Spleen (tissue), 11 donors: ENCODE results near the gene METTL6. TPM values are rescaled to one million over a fixed set of nuclear protein-coding genes. Genes with fewer than 3 reads are reported as not detected.

ENCODE experiments used
- DNase-seq: peaks from one replicate; pipeline ENCODE4 v3.0.0-alpha.2; 2020
- H3K27ac ChIP-seq, 8 donors: fragments of 200-600 bp; sonication (generic) in 7 of 8; 1 replicate in 4 of 8; 2 replicates in 4 of 8; pipeline versions ENCODE4 v1.5.0 to v1.8.0; 2016 to 2021; ENCODE audit warnings: inconsistent platforms in 4 of 8, mild to moderate bottlenecking in 4 of 8, moderate library complexity in 1 of 8
- H3K27me3 ChIP-seq, 7 donors: fragments of 200-600 bp; sonication (generic) in 6 of 7; replicated peaks in 1 of 7; 1 replicate in 4 of 7; 2 replicates in 3 of 7; pipeline versions ENCODE4 v1.5.0 to v1.8.0; 2016 to 2021; ENCODE audit warnings: inconsistent platforms in 3 of 7, mild to moderate bottlenecking in 1 of 7
- H3K36me3 ChIP-seq, 6 donors: fragments of 200-600 bp; sonication (generic) in 5 of 6; 1 replicate in 4 of 6; 2 replicates in 2 of 6; pipeline versions ENCODE4 v1.5.0 to v1.8.0; 2016 to 2021; ENCODE audit warnings: inconsistent platforms in 2 of 6
- H3K4me1 ChIP-seq, 6 donors: fragments of 200-600 bp; sonication (generic) in 5 of 6; 1 replicate in 3 of 6; 2 replicates in 3 of 6; pipeline versions ENCODE4 v1.5.0 to v1.8.0; 2016 to 2021; ENCODE audit warnings: inconsistent platforms in 3 of 6
- H3K4me3 ChIP-seq, 8 donors: fragments of 200-600 bp; sonication (generic) in 7 of 8; 1 replicate in 4 of 8; 2 replicates in 4 of 8; pipeline versions ENCODE4 v1.5.0 to v1.8.0; 2016 to 2021; ENCODE audit warnings: inconsistent platforms in 4 of 8, mild to moderate bottlenecking in 4 of 8, moderate library complexity in 2 of 8
- H3K9me3 ChIP-seq, 8 donors: fragments of 200-600 bp; sonication (generic) in 7 of 8; 1 replicate in 4 of 8; 2 replicates in 4 of 8; pipeline versions ENCODE4 v1.5.0 to v1.8.0; 2016 to 2021; ENCODE audit warnings: inconsistent platforms in 4 of 8
- CTCF ChIP-seq, 11 experiments: fragments of 200-600 bp in 7 of 11; fragments of 450-650 bp in 4 of 11; sonication (generic) in 4 of 11; IDR thresholded peaks in 8 of 11; conservative IDR thresholded peaks in 3 of 11; 1 replicate in 7 of 11; 2 replicates in 4 of 11; pipeline versions ENCODE4 v1.4.0 to v1.8.0; 2016 to 2021; ENCODE audit warnings: antibody characterized with exemption in 11 of 11, inconsistent platforms in 4 of 11, mild to moderate bottlenecking in 1 of 11
- POLR2A ChIP-seq, 3 donors: fragments of 450-650 bp; IDR thresholded peaks; one replicate each; pipeline ENCODE4 v1.5.1; 2017; ENCODE audit warnings: antibody characterized with exemption in 3 of 3, mild to moderate bottlenecking in 1 of 3
- POLR2AphosphoS5 ChIP-seq, 3 donors: sonication (generic); formaldehyde crosslinking; IDR thresholded peaks; one replicate each; pipeline ENCODE4 v1.5.1; 2017; ENCODE audit warnings: antibody characterized with exemption in 3 of 3
- WGBS, 5 donors: extraction: QIAGEN DNeasy Blood & Tissue Kit in 3 of 5; methylation state at CpG; one replicate each; pipeline versions ENCODE4 v1.1.5 to v1.1.7; 2013 to 2018; 5-methylcytosine and 5-hydroxymethylcytosine counted together
- intact Hi-C: fragments of 100-400 bp; cut with DNase I; formaldehyde crosslinking; loops from one replicate; pipeline ENCODE4 v1.15.0; 2023; ENCODE audit warnings: low total_unique reads
- polyA plus RNA-seq, 3 donors: library from polyadenylated mRNA; stranded (reverse); fragments of 200-250 nt; gene quantifications; one replicate each; pipeline ENCODE4 v1.2.1, GENCODE V29; 2013
- total RNA-seq, 7 donors: library from RNA; depleted of rRNA in 3 of 7; stranded (reverse); fragments of >200 nt in 3 of 7; fragmentation: NEBNext Ultra II Directional in 4 of 7; extraction: Animal tissue kit (Norgen Biotek cat#: 25700) in 4 of 7; gene quantifications; one replicate each; pipeline versions ENCODE4 v1.1.0 to v1.2.1, GENCODE V29; 2016 to 2021
- donor health status: healthy with polysubstance abuse.
- donor health status: DM: no; HTN: no; CAD: no; lungs with moderate emphysema.
- donor health status: DM: no; HTN: no; CAD: no.
- donor health status: Bipolar disorder and iron deficiency.
- donor health status: healthy.
- donor health status: DM: no; HTN: no; CAD: no.
- donor health status: DM: yes; HTN: yes; CAD: no.

The METTL6 gene
- total and polyA plus RNA-seq, 10 donors = 6.4 to 18.8 (median 14.2) TPM

- 91 to 100% (median 93%) methylated on average over 2 of the region's 2 CpGs for WGBS, 5 donors
- DNase-seq = no peak
- intact Hi-C loops = no loop called here
- Histone ChIP-seq H3K27ac (no peak overlapping the region), H3K9me3 (no peaks in the 10 kb centered on the region), H3K4me3 (no peak overlapping the region), H3K4me1 (peaks cover 0 to 11% (median 6%) of the 10 kb centered on the region in 6 donors), H3K27me3 (no peaks in the 10 kb centered on the region), H3K36me3 (peaks cover 0 to 13% (median 0%) of the 10 kb centered on the region in 6 donors)
- TF ChIP-seq CTCF (IDR thresholded peaks at IDR 0.05 in 8 of 11, conservative IDR thresholded peaks at IDR 0.05 in 3 of 11) (no peak), POLR2A (IDR thresholded peaks at IDR 0.05) (no peak), POLR2AphosphoS5 (IDR thresholded peaks at IDR 0.05) (no peak)
Measured at GRCh38 chr3:15456321-15456720, 29.0 kb upstream of the METTL6 start.

GRCh38 chr3:15455756-15456155 lies 28.4 kb upstream of the METTL6 start:
- TF ChIP-seq CTCF (IDR thresholded peaks at IDR 0.05 in 8 of 11, conservative IDR thresholded peaks at IDR 0.05 in 3 of 11) = no peak
- Histone ChIP-seq H3K36me3 (peaks cover 0 to 18% (median 0%) of the 10 kb centered on the region in 6 donors), H3K9me3 (no peaks in the 10 kb centered on the region), H3K4me1 (peaks cover 0 to 5% (median under 1%) of the 10 kb centered on the region in 6 donors), H3K27ac (no peak overlapping the region), H3K4me3 (no peak overlapping the region), H3K27me3 (no peaks in the 10 kb centered on the region)
- intact Hi-C loops = no loop called here
- DNase-seq = no peak
- 91 to 98% (median 93%) methylated on average over 6 to 7 of the region's 7 CpGs for WGBS, 5 donors

GRCh38 chr3:15454965-15455364 lies 27.6 kb upstream of the METTL6 start:
- Histone ChIP-seq H3K4me1 (no peaks in the 10 kb centered on the region), H3K27ac (no peak overlapping the region), H3K27me3 (no peaks in the 10 kb centered on the region), H3K36me3 (peaks cover 0 to 18% (median 0%) of the 10 kb centered on the region in 6 donors), H3K4me3 (no peak overlapping the region), H3K9me3 (no peaks in the 10 kb centered on the region)
- intact Hi-C loops = no loop called here
- no peak for TF ChIP-seq CTCF (IDR thresholded peaks at IDR 0.05 in 8 of 11, conservative IDR thresholded peaks at IDR 0.05 in 3 of 11)
- no peak for TF ChIP-seq POLR2A (IDR thresholded peaks at IDR 0.05)
- TF ChIP-seq POLR2AphosphoS5 (IDR thresholded peaks at IDR 0.05) = no peak
- DNase-seq = no peak

GRCh38 chr3:15453991-15454625 lies 26.8 kb upstream of the METTL6 start:
- TF ChIP-seq CTCF (IDR thresholded peaks at IDR 0.05 in 8 of 11, conservative IDR thresholded peaks at IDR 0.05 in 3 of 11) (no peak), POLR2AphosphoS5 (IDR thresholded peaks at IDR 0.05) (no peak), POLR2A (IDR thresholded peaks at IDR 0.05) (no peak)
- no peak for DNase-seq
- intact Hi-C loops = no loop called here
- 73 to 87% (median 82%) methylated on average over 7 to 9 of the region's 9 CpGs for WGBS, 5 donors
- H3K4me1 ChIP-seq = no peaks in the 10 kb centered on the region
- H3K36me3 ChIP-seq = peaks cover 0 to 18% (median 0%) of the 10 kb centered on the region in 6 donors
- H3K9me3 ChIP-seq = no peaks in the 10 kb centered on the region
- no peaks in the 10 kb centered on the region for H3K27me3 ChIP-seq
- no peak overlapping the region for H3K27ac ChIP-seq
- no peak overlapping the region for H3K4me3 ChIP-seq
